SW 1271 (cell line): ENCODE measurements around the gene ASB1.

Experiments used
- DNase-seq, 2 experiments: peaks; one replicate each; lab custom pipeline; 2025; lab: John Stamatoyannopoulos, UW

Gene ASB1

DNA sequence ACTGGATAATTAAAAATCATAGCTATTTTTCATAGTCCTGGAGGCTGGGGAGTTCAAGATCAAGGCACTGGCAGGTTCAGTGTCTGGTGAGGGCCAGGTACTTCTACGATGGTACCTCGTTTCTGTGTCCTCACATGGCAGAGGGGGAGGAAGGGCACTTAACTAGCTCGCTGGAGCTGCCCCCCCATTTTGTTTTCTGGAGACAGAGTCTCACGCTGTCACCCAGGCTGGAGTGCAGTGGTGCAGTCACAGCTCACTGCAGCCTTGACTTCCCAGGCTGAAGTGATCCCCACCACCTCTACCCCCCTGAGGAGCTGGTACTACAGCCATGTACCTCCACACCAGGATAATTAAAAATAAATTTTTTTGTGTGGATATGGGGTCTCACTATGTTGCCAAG lies 40.3 kb downstream of the ASB1 start:
- no peak for DNase-seq

DNA sequence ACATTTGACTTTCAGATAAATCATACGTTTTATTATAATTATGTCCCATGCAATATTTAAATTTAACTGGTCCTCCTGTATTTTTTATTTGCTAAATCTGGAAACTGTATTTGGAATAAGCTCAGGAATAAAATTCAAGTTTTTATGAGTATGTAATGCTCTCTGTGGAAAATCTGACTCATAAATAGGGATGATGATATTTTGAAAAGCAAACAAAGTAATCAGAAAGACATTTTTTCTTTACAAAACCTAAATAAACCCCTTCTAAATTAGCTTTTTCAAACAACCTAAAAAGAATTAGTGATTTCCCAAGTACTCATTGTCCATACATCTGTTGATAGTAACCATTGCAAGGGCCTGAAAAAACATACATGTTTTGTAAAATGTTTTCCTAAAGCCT lies 41.1 kb downstream of the ASB1 start:
- no peak for DNase-seq

DNA sequence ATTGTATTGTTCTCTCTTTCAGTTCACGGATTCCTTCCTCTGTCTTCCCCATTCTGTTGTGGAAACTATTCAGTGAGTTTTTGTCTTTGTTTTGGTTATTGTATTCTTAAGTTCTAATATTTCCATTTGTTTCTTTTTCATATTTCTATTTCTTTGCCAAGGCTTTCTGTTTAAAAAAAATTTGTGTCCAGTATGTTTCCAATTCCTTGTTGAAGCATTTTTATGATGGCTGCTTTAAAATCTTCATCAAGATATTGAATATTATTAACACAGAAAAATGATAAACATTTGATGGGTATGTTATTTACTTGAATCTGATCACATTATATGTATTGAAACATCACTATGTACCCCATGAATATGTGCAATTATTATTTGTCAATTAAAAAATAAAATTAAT lies 42.4 kb downstream of the ASB1 start:
- no peak for DNase-seq

DNA sequence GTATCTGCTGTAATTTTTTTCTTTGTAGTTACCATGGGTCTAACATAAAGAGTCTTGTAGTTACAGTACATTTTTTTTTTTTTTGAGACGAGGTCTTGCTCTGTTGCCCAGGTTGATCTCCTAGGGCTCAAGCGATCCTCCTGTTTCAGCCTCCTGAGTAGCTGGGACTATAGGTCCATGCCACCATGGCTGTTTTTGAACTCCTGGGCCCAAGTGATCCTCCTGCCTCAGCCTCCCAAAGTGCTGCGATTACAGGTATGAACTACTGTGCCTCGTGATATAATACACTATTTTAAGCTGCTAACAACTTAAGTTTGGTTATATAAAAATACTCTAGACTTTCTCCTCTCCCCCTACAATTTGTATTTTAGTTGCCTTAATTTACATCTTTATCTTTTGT lies 46.3 kb downstream of the ASB1 start:
- no peak for DNase-seq

DNA sequence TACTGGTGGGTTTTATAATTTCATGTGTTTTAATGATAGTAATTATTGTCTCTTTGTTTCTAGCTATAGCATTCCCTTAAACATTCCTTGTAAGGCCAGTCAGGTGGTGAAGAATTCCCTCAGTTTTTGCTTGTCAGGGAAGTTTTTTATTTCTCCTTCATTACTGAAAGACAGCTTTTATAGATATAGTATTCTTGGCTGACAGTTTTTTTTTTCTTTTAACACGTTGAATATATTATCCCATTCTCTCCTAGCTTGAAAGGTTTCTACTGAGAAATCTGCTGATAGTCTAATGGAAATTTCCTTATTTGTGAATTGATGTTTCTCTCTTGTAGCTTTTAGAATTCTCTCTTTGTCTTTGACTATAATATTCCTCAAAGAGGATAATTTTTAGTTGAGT lies 46.8 kb downstream of the ASB1 start:
- no peak for DNase-seq

DNA sequence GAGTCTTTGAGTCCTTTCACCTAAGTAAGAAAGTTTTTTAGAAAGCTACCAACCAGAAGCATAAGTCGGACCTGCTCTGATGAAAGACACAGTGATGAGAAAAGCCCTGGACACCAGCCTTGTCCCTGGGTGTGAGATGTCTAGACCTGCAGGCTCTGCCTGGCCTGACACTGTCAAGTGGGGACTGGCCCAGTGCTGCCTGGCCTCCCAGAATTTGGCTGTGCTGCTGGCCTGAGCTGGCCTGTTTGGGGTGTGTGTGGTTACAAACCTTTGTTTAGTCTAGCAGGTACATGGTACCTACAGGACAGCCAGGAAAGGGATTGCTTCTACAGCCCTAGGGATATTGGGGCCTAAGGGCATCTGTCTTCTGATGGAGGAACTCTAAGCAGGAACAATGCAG lies 48.3 kb downstream of the ASB1 start:
- DNase-seq: no peak

DNA sequence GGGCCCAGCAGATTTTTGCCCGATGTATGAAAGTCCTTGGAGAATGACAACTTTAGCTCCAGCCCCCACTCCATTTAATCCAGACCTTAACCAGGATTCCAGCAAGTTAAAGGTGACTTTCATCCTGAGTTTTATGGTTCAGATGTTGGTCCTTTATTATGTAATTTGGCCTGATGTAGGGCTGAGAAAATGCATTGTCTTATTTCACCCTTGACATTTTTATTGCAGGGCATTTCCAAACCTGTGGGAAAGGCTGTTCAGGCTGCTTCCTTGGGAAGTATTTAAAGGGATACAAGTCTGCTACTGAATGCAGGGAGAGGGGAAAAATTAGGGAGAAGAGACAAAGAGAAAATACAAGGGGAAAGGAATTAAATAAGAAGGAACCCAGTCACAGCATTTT lies 48.8 kb downstream of the ASB1 start:
- DNase-seq: no peak

DNA sequence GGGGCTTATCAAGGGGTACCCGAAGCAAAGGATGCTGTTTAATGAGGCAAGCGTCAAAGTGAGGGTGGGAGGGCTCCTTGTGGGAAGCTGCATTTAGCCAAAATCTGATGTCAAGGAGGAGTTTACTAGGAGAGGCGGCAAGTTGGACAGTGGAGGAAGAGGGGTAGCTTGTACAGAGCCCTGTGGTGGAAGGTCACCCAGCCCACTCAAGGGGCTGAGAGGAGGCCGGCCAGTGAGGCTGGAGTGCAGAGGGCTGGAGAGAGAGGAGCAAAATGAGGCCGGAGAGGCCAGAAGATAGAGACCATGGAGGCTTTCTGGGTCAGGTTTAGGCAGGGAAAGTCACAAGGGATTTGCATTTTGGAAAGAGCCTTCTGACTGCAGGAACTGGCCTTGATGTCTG lies 49.5 kb downstream of the ASB1 start:
- no peak for DNase-seq

DNA sequence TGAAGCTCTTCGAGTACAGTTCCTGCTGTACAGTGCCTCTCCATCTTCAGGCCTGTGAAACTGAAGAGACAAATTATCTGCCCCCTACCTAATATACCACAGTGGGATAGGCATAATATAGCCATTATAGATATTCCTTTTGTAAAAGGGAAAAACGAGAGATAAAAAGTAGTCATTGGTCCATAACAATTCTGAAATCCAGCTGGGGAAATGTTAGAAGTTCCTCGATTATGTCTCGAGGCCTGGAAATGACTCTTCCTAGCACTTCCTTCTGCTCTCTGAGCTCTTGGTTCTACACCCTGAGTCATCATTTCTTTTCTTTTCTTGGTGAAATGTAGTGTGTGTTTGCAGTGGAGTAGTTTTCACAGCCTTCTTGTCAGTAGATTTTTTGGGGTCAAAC lies 51.5 kb downstream of the ASB1 start:
- DNase-seq: no peak

DNA sequence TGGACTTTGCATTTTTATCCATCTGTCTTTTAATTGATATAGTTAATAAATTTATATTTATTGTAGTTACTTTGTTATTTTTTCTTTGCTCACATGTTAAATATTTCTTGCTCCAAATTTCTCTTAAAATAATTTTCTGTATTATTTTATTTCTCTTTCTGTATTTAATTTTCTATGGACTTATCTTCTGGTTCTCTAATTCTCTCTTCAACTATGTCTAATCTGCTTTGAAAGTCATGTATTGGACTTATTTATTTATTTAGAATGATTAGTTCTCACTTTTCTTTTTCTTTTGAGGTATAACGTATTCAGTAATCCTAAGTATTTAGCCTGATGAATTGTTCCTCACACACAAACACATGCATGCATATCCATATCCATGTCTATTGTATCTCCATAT lies 53.1 kb downstream of the ASB1 start:
- no peak for DNase-seq

DNA sequence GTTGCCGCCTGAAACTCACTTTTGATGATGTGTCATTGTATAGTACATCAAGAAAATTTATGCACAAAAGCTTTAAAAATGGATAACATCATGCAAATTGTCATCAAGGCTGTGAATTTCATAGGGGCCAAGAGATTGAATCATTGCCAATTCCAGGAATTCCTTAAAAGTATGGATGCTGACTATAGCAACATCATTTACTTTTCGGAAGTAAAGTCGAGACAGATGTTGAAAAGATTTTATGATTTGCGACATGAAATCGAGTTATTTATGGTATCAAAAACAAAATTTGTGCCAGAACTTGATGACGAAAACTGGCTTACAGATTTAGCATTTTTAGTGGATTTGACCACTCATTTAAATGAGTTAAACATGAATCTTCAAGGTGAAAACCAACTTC lies 56.3 kb downstream of the ASB1 start:
- no peak for DNase-seq

DNA sequence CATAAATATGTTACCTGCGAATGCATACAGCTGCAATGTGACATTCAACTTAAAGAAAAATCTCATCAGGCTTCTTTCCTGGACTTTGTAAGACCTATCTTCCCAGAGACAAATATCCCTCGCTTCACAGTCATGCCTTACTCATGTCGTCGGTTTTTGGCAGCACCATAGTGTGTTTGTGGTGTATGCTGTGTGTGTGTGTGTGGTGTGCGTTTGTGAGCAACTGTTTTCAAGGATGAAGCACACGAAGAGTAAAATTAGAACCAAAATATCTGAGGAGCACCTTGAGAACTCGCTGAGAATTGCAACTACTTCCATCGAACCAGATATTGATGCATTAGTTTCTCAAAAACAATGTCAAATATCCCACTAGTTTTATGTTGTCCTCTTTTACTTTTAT lies 56.9 kb downstream of the ASB1 start:
- no peak for DNase-seq

DNA sequence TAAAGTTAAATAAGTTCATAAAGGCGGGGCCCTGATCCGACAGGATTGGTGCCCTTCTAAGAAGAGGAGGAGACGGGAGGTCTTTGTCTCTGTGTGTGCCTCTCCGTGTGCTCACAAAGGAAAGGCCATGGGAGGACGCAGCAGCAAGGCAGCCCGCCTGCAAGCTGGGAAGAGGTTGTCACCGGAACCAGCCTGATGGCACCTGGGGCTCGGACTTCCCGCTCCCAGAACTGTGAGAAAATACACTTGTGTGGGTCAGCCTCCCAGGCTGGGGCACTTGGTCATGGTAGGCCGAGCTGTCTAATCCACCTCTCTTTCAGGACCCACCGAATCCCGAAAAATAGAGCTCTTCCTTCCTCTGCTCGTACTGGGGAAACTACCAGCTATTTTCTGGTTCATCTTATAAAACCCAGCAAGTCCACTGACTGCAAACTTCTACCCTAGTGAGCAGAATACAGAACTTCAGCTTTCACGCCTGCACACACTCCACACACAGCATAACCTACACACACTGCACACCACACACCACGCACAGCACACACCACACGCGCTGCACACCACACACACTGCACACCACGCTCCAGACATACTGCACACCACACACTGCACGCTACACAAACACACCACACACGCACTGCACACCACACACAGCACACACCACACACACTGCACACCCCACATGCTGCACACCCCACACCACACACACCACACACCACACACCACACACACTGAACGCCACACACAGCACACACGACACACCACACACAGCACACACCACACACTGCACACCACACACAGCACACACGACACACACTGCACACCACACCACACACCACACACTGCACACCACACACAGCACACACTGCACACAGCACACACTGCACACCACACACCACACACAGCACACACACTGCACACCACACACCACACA lies 58.1 kb downstream of the ASB1 start:
- DNase-seq: no peak

DNA sequence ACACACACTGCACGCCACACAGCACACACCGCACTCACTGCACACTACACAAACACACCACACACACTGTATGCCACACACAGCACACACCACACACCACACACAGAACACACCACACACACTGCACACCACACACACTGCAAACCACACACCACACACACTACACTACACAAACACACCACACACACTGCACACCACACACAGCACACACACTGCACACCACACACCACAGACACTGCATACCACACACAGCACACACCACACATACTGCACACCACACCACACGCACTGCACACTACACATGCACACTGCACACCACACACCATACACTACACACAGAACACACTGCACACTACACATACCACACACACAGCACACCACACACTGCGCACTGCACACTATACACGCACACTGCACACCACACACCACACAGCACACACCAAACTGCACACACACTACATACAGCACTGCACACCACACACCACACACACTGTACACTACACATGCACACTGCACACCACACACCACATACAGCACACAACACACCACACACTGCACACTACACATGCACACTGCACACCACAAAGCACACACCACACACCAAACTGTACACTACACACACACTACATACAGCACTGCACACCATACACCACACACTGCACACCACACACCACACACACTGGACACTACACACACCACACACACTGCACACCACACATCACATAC lies 59.6 kb downstream of the ASB1 start:
- no peak for DNase-seq

DNA sequence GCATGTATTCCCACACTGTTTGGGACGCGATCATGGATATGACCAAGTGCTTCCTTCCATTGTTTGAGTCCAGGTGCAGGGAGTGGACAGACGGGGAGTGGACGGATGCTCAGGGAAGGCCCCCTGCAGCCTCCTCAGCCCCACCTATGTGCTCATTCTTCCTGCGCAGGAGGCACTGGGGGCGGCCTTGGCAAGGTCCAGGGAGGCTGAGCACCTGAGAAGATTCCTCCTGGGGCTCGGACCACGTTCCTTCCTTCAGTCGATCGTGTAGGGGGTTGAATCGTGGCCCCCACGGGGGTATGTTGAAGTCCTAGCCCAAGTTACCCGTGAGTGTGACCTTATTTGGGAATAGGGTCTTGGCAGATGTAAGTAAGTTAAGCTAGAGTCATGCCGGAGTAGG lies 60.4 kb downstream of the ASB1 start:
- no peak for DNase-seq

DNA sequence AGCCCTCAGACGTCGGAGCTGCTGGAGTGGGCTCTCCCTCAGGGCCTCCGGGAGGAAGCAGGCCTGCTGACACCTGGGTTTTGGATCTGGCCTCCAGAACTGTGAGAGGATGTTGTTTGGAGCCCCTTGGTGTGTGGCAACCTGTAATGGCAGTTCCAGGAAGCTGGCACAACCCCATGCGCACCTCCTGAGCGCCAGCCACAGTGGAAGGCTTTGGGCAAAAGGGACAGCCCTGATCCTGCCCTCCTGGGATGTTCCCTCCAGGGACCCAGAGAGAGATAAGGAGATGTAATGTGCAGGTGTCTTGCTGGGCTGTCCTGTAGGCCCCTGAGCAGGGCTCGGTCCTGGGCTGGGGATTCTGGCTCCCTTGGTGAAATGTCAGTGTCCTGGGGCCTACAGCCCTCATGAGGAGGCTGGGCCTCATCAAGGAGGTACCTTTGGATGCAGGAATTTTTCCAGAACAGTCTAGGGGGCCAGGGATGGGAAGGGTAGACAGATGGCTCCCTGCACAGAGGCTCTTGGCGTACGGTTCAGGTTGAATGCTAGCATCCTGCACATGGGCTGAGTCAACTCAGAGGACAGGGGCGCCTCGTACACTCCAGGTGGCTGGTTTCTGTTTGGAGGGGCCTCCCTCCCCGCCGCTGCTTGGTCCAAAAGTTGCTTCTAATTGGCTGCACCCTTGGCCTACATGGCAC lies 61.1 kb downstream of the ASB1 start:
- DNase-seq: no peak

DNA sequence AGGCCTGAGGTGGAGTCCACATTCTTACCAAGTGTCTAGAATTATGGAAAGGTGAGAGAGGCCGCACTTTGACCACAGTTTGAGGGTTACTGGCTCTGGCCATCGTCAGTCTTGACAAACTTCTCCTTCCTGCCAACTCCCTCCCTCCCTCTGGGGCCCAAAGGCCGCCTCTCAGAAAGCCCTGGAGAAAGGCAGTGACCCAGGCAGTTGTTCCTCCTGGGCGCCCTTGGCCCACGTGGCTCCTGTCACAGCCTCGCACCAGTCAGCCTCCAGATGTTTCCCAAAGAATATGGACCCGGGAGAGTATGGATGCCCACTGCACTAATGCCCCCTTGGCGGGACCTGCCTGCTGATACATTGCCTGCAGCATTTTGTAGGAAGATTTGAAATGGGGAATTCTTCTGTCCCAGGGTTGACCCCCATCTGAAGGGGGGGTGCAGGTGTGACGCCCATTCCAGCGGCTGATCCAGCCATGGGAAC lies 61.7 kb downstream of the ASB1 start:
- DNase-seq: no peak

DNA sequence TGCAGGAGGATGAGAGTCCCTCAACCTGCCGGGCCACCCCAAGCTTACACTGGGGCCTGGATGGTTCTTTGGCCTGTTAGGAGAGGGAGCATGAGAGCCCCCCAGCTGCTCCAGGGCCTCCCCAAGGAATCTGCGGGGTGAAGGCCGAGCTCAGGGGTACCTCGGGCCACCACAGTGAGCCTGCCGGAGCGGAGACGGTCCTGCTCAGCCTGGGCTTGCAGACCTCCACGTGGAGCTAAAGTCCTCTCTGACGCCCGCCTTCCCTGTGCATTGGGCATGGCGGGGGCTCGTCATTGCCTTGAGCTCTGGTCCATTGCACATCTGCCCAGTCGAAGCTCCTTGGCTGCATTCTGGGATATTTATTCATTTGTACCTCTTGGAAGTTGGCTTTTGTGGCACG lies 62.7 kb downstream of the ASB1 start:
- no peak for DNase-seq

DNA sequence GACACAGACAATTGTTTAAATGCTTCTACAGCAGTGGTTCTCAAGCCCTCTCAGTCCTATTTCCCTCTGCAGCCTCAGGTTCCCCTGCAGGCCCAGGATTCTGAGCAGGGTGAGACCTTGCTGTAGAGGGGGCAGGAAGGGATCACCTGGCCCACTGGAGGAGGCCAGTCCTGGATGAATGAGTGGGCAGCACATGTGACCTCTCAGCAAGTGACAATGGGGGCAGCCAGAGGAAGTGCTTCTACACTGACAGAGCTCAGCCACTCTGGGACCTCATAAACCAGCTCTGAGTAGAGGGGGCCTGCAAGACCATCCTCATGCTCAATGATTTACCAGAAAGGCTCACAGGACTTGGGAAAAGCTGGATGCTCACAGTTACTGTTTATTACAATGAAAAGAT lies 63.2 kb downstream of the ASB1 start:
- DNase-seq: no peak

DNA sequence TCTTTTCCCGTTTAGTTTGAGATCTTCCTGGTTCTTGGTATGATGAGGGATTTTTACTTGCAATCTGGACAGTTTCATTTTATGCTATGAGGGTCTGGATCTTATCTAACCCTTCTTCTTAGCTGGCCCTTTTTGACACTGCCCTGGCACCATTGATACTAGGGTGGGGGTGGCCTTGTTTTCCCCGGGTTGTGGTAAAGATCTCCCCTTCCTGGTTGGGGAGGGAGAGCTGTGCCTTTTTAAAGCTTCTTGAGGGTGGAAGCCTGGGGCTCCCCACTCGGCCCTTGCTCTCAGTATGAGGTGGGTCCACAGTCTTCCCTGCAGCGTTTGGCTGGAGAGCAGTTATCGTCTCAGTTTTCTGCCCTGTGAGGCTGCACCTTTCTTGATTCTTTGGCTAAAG lies 66.1 kb downstream of the ASB1 start:
- DNase-seq: no peak

DNA sequence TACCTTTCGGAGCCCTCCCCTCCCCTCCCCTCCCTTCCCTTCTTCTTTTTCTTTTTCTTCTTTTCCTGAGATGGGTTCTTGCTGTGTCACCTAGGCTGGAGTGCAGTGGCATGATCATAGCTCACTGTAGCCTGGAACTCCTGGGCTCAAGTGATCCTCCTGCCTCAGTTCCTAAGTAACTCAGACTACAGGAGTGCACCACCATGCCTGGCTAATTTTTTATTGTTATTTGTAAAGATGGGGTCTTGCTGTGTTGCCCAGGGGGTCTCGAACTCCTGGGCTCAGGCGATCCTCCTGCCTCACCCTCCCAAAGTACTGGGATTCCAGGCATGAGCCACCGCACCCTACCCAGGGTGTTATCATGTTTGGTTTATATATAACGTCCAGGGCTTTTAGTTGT lies 66.7 kb downstream of the ASB1 start:
- no peak for DNase-seq

DNA sequence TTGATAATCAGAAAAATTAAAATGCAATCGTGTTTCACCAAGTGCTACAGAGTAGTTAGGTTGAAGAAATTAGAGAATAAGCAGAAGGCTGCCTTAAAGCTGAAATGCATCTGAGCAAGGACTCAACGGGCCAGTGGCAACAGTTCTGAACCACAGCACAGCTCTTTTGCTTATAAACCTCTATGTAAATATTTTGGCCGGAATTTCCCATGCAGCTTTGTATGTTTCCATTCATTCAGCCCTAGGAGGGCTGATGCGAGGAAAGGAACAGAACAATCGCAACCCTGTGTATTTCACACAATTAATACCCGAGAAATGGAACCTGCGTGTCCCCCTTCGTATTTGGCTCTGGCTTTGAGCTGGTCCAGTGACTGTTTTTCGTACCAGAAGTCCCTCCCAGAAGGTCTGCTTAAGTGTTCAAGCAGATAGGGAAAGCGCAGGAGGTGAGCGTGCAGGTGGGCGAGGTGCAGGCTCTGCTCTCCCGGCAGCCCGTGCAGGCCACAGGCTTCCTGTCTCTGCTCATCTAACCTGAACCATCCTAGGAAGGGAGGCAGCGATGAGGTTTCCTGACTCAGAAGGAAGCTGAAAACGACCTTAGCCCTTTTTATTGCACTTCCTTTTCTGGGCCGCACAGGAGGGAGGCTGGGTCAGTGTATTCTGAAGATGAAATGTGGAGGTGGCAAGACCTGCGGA lies 67.3 kb downstream of the ASB1 start:
- DNase-seq: no peak
